HepG2 (cell line): ENCODE data around the gene EPPIN. TPM values are rescaled to one million over a fixed set of nuclear protein-coding genes. Genes with fewer than 3 reads are reported as not detected.

Experiments
- ATAC-seq: fragments of 200-7000 bp; cut with Tn5 transposase; 3 replicates; pipeline ENCODE4 v1.9.1; 2020; ENCODE audit warnings: mild to moderate bottlenecking, moderate library complexity
- BruUV-seq: library from RNA; stranded (reverse); fragments of 400-500 nt; replicated peaks from 2 replicates; lab custom pipeline; 2021; lab: Mats Ljungman, UMichigan
- CTCF ChIA-PET: fragments of 300-600 bp; formaldehyde crosslinking; extraction: SDS; loops from one replicate; lab custom pipeline; 2021; ENCODE audit warnings: low total read pairs, inconsistent platforms, low intra/inter-chr PET ratio; lab: Yijun Ruan, JAX
- POLR2A ChIA-PET: fragments of 350-600 bp; sonication (Branson Sonifier 250); formaldehyde crosslinking; loops from one replicate; lab custom pipeline; 2020; ENCODE audit warnings: antibody characterized with exemption, inconsistent platforms; lab: Yijun Ruan, JAX
- DNase-seq: peaks from one replicate; pipeline ENCODE4 v3.0.0-alpha.2; 2015; ENCODE audit warnings: low spot score
- FAIRE-seq: peaks from 3 replicates; lab custom pipeline; 2011; peaks lifted over from hg19 to GRCh38; lab: Jason Lieb, UNC
- H2AFZ ChIP-seq: one replicate; pipeline ENCODE4 v1.6.1; 2011; ENCODE audit warnings: low read length, inconsistent platforms
- H3K27ac ChIP-seq: fragments of 300-600 bp; 3 replicates; pipeline ENCODE4 v1.8.0; 2011; ENCODE audit warnings: mixed run types, mild to moderate bottlenecking, mixed read lengths, low read length, inconsistent platforms; ENCODE audit not compliant: insufficient read depth; ENCODE audit errors: extremely low read length
- H3K27me3 ChIP-seq, 2 experiments: fragments of 200-600 bp in 1 of 2; 2 replicates in 1 of 2; 3 replicates in 1 of 2; pipeline versions ENCODE4 v1.6.0 to v1.8.0; 2011; ENCODE audit warnings: low read length in 2 of 2, mild to moderate bottlenecking in 2 of 2, moderate library complexity in 2 of 2, inconsistent platforms in 1 of 2; ENCODE audit not compliant: insufficient read depth in 2 of 2, control insufficient read depth in 1 of 2
- H3K36me3 ChIP-seq, 2 experiments: fragments of 200-600 bp in 1 of 2; replicated peaks in 1 of 2; 2 replicates in 1 of 2; 3 replicates in 1 of 2; pipeline versions ENCODE4 v1.5.1 to v1.8.0; 2011; ENCODE audit warnings: low read length in 2 of 2, inconsistent platforms in 1 of 2; ENCODE audit not compliant: insufficient read depth in 2 of 2, control insufficient read depth in 1 of 2
- H3K4me1 ChIP-seq: 2 replicates; pipeline ENCODE4 v1.5.1; 2012; ENCODE audit warnings: low read length, inconsistent platforms; ENCODE audit not compliant: insufficient read depth
- H3K4me2 ChIP-seq: 2 replicates; pipeline ENCODE4 v1.6.0; 2011; ENCODE audit warnings: low read depth, low read length, inconsistent platforms
- H3K4me3 ChIP-seq, 3 experiments: fragments of 200-600 bp in 1 of 3; sonication (generic), shearing (Covaris generic) in 1 of 3; replicated peaks in 1 of 3; 2 replicates each; pipeline ENCODE4 v1.5.1; 2011 to 2016; ENCODE audit warnings: low read length in 3 of 3, inconsistent platforms in 2 of 3, low read depth in 2 of 3, mild to moderate bottlenecking in 2 of 3, control low read depth in 1 of 3, mixed read lengths in 1 of 3; ENCODE audit not compliant: insufficient read depth in 1 of 3
- H3K79me2 ChIP-seq: one replicate; pipeline ENCODE4 v1.6.1; 2011; ENCODE audit warnings: low read length, inconsistent platforms; ENCODE audit not compliant: insufficient read depth
- H3K9ac ChIP-seq: 2 replicates; pipeline ENCODE4 v1.6.0; 2011; ENCODE audit warnings: mild to moderate bottlenecking, low read depth, low read length, inconsistent platforms; ENCODE audit not compliant: insufficient read depth
- H3K9me3 ChIP-seq: 2 replicates; pipeline ENCODE4 v1.5.1; 2012; ENCODE audit warnings: mild to moderate bottlenecking, low read length
- H4K20me1 ChIP-seq: 2 replicates; pipeline ENCODE4 v1.6.0; 2011; ENCODE audit warnings: inconsistent platforms, mild to moderate bottlenecking, low read length, moderate library complexity; ENCODE audit not compliant: insufficient read depth
- HDAC1 ChIP-seq: sonication (generic); formaldehyde crosslinking; IDR thresholded peaks from 2 replicates; pipeline ENCODE4 v1.5.1; 2020; ENCODE audit warnings: mild to moderate bottlenecking, missing genetic modification reagents
- KLF6 ChIP-seq: IDR thresholded peaks from 2 replicates; pipeline ENCODE4 v1.8.0; 2016; ENCODE audit warnings: missing biosample characterization, missing genetic modification reagents
- MAFK ChIP-seq, 2 experiments: IDR thresholded peaks in 1 of 2; conservative IDR thresholded peaks in 1 of 2; 2 replicates each; pipeline ENCODE4 v1.6.1; 2011; ENCODE audit warnings: improper control_type of control experiment in 2 of 2, low read length in 2 of 2
- MED13 ChIP-seq: sonication (generic); formaldehyde crosslinking; IDR thresholded peaks from 2 replicates; pipeline ENCODE4 v1.5.0; 2020; ENCODE audit warnings: missing genetic modification reagents
- NR2F2 ChIP-seq: IDR thresholded peaks from 2 replicates; pipeline ENCODE4 v1.6.1; 2012; ENCODE audit warnings: low read depth, inconsistent platforms, borderline replicate concordance
- PAX8 ChIP-seq: sonication (generic); formaldehyde crosslinking; IDR thresholded peaks from 2 replicates; pipeline ENCODE4 v1.8.0; 2022; ENCODE audit warnings: mild to moderate bottlenecking, missing genetic modification reagents, borderline replicate concordance
- PRMT3 ChIP-seq: sonication (generic); formaldehyde crosslinking; IDR thresholded peaks from 2 replicates; pipeline ENCODE4 v1.8.1; 2022; ENCODE audit warnings: low read depth, mild to moderate bottlenecking, moderate library complexity, missing genetic modification reagents, borderline replicate concordance
- TAF1 ChIP-seq: sonication (generic); formaldehyde crosslinking; IDR thresholded peaks from 2 replicates; pipeline ENCODE4 v1.4.0; 2020; ENCODE audit warnings: missing genetic modification reagents
- TBX3 ChIP-seq: fragments of 450-650 bp; IDR thresholded peaks from 2 replicates; pipeline ENCODE4 v1.6.1; 2017; ENCODE audit warnings: antibody characterized with exemption, mild to moderate bottlenecking, inconsistent platforms, borderline replicate concordance
- YEATS2 ChIP-seq: sonication (generic); formaldehyde crosslinking; IDR thresholded peaks from 2 replicates; pipeline ENCODE4 v1.4.0; 2020; ENCODE audit warnings: missing genetic modification reagents, borderline replicate concordance
- ZNF225 ChIP-seq: sonication (generic); formaldehyde crosslinking; IDR thresholded peaks from 2 replicates; pipeline ENCODE4 v1.4.0; 2020; ENCODE audit warnings: mild to moderate bottlenecking, missing genetic modification reagents
- ZNF335 ChIP-seq: sonication (generic); formaldehyde crosslinking; IDR thresholded peaks from 2 replicates; pipeline ENCODE4 v1.4.0; 2020; ENCODE audit warnings: missing genetic modification reagents
- ZNF670 ChIP-seq: sonication (generic); formaldehyde crosslinking; IDR thresholded peaks from 2 replicates; pipeline ENCODE4 v1.8.0; 2022; ENCODE audit warnings: mild to moderate bottlenecking, missing genetic modification reagents, borderline replicate concordance
- ZNF768 ChIP-seq: sonication (generic); formaldehyde crosslinking; IDR thresholded peaks from 2 replicates; pipeline ENCODE4 v1.4.0; 2020; ENCODE audit warnings: missing genetic modification reagents
- WGBS: methylation state at CpG from one replicate; pipeline ENCODE4 v1.1.6; 2017; ENCODE audit warnings: low lambda C conversion rate; 5-methylcytosine and 5-hydroxymethylcytosine counted together
- in situ Hi-C: cut with HindIII; loops from 2 replicates; pipeline ENCODE4 v1.10.0; 2017; ENCODE audit warnings: low pct_unique_long_range_greater_than_20kb; ENCODE audit not compliant: extremely low pct_ligation_motif_present
- intact Hi-C: fragments of 100-400 bp; cut with micrococcal nuclease; formaldehyde crosslinking; loops from one replicate; pipeline ENCODE4 v1.10.0; 2022; ENCODE audit not compliant: unreplicated experiment
- polyA plus RNA-seq, 8 experiments: library from polyadenylated mRNA; depleted of rRNA in 3 of 8; stranded (reverse) in 7 of 8; unstranded in 1 of 8; fragments of >200 nt; fragmentation: Illumina TruSeq in 4 of 8; extraction: Trizol in 4 of 8; gene quantifications; 2 replicates each; pipeline versions ENCODE4 v1.2.1 to v1.2.3, GENCODE V29; 2011 to 2016; ENCODE audit warnings: low read depth in 4 of 8, missing spikeins in 1 of 8, mixed read lengths in 1 of 8; ENCODE audit not compliant: insufficient read depth in 1 of 8
- total RNA-seq, 5 experiments: library from RNA; depleted of rRNA; stranded (reverse); fragments of >200 nt; fragmentation: Illumina TruSeq; extraction: Trizol; gene quantifications; 2 replicates each; pipeline ENCODE4 v1.2.3, GENCODE V29; 2016; ENCODE audit warnings: low read depth in 1 of 5
- TF ChIP-seq, protein P1 (sequence below), 2 experiments: IDR thresholded peaks; 2 replicates each; pipeline ENCODE4 v1.6.1; 2011 to 2012; ENCODE audit warnings: low read length in 2 of 2, borderline replicate concordance in 1 of 2, low read depth in 1 of 2, mild to moderate bottlenecking in 1 of 2, moderate library complexity in 1 of 2
- TF ChIP-seq, protein P2 (sequence below): sonication (generic); formaldehyde crosslinking; conservative IDR thresholded peaks from 2 replicates; pipeline ENCODE4 v1.8.0; 2022; ENCODE audit warnings: mild to moderate bottlenecking, moderate library complexity, missing genetic modification reagents
- TF ChIP-seq, protein P3 (sequence below): sonication (generic); formaldehyde crosslinking; IDR thresholded peaks from 2 replicates; pipeline ENCODE4 v1.4.0; 2020; ENCODE audit warnings: mild to moderate bottlenecking, low read depth, missing genetic modification reagents
- TF ChIP-seq, protein P4 (sequence below): IDR thresholded peaks from 2 replicates; pipeline ENCODE4 v1.6.1; 2018; ENCODE audit warnings: missing genetic modification reagents

EPPIN gene
- total and polyA plus RNA-seq, 2 of the 13 experiments (the other 11 are each of a cell fraction or from before 2014, with no cell fraction given) = not detected

DNA sequence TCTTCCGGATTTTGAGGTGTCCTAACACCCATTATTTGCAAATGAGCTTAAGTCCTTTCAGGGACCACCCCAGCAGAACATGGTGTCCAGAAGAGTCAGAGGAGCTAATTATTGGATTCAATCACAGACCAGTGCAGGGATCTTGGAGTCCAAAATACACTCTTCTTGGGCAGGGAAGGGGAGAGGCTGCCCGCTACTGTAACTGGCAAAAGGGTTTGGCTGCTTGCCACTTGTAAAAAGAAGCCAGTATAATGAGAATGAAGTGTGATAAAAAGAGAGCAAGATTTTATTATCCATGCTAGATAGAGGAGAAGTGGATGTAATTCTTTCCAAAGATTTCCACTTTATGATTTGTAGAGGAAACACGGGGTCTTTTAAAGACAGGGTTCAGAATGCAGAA, 51.0 kb downstream of the EPPIN start:
- Histone ChIP-seq H3K9me3 (no peaks in the 10 kb centered on the region), H3K4me1 (0 out of 2 replicates have a peak, but pooled peaks cover 5% of the 10 kb centered on the region), H3K9ac (no peak overlapping the region), H3K4me2 (no peak overlapping the region), H2AFZ (no peak overlapping the region), H3K79me2 (no peaks in the 10 kb centered on the region), H3K27me3 (peaks cover 2 to 3% of the 10 kb centered on the region in 2 experiments; a peak in 4 of 5 replicates), H3K4me3 (no peak overlapping the region), H3K36me3 (no peaks in the 10 kb centered on the region), H3K27ac (no peak overlapping the region), H4K20me1 (no peaks in the 10 kb centered on the region)
- in situ Hi-C loops (no loop called here), intact Hi-C loops (no loop called here)
- POLR2A ChIA-PET = no interaction called here
- FAIRE-seq = no peak
- no peak for ATAC-seq
- no peak for DNase-seq
- 2% methylated on average over 3 of the region's 3 CpGs for WGBS
- CTCF ChIA-PET = no interaction called here
- BruUV-seq = no TSS peak
- TF ChIP-seq, protein P1, sequence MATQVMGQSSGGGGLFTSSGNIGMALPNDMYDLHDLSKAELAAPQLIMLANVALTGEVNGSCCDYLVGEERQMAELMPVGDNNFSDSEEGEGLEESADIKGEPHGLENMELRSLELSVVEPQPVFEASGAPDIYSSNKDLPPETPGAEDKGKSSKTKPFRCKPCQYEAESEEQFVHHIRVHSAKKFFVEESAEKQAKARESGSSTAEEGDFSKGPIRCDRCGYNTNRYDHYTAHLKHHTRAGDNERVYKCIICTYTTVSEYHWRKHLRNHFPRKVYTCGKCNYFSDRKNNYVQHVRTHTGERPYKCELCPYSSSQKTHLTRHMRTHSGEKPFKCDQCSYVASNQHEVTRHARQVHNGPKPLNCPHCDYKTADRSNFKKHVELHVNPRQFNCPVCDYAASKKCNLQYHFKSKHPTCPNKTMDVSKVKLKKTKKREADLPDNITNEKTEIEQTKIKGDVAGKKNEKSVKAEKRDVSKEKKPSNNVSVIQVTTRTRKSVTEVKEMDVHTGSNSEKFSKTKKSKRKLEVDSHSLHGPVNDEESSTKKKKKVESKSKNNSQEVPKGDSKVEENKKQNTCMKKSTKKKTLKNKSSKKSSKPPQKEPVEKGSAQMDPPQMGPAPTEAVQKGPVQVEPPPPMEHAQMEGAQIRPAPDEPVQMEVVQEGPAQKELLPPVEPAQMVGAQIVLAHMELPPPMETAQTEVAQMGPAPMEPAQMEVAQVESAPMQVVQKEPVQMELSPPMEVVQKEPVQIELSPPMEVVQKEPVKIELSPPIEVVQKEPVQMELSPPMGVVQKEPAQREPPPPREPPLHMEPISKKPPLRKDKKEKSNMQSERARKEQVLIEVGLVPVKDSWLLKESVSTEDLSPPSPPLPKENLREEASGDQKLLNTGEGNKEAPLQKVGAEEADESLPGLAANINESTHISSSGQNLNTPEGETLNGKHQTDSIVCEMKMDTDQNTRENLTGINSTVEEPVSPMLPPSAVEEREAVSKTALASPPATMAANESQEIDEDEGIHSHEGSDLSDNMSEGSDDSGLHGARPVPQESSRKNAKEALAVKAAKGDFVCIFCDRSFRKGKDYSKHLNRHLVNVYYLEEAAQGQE (IDR thresholded peaks at IDR 0.05; ENCODE audit: borderline replicate concordance in 1 of 2, low read depth in 1 of 2, low read length in 2 of 2) = no peak
- TF ChIP-seq ZNF225 (no peak), YEATS2 (CRISPR knock-in tag) (no peak), ZNF768 (CRISPR knock-in tag) (no peak), HDAC1 (CRISPR knock-in tag) (no peak), ZNF670 (CRISPR knock-in tag) (no peak), ZNF335 (CRISPR knock-in tag) (no peak), TBX3 (no peak), NR2F2 (no peak), TAF1 (no peak), MAFK (conservative IDR thresholded peaks at IDR 0.05 in 1 of 2, IDR thresholded peaks at IDR 0.05 in 1 of 2; ENCODE audit: low read length in 2 of 2) (no peak), KLF6 (CRISPR knock-in tag) (no peak), PAX8 (CRISPR knock-in tag) (no peak), PRMT3 (no peak), MED13 (CRISPR knock-in tag) (no peak)
- TF ChIP-seq, protein P2, sequence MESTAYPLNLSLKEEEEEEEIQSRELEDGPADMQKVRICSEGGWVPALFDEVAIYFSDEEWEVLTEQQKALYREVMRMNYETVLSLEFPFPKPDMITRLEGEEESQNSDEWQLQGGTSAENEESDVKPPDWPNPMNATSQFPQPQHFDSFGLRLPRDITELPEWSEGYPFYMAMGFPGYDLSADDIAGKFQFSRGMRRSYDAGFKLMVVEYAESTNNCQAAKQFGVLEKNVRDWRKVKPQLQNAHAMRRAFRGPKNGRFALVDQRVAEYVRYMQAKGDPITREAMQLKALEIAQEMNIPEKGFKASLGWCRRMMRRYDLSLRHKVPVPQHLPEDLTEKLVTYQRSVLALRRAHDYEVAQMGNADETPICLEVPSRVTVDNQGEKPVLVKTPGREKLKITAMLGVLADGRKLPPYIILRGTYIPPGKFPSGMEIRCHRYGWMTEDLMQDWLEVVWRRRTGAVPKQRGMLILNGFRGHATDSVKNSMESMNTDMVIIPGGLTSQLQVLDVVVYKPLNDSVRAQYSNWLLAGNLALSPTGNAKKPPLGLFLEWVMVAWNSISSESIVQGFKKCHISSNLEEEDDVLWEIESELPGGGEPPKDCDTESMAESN (CRISPR knock-in tag) = no peak
- TF ChIP-seq, protein P3, sequence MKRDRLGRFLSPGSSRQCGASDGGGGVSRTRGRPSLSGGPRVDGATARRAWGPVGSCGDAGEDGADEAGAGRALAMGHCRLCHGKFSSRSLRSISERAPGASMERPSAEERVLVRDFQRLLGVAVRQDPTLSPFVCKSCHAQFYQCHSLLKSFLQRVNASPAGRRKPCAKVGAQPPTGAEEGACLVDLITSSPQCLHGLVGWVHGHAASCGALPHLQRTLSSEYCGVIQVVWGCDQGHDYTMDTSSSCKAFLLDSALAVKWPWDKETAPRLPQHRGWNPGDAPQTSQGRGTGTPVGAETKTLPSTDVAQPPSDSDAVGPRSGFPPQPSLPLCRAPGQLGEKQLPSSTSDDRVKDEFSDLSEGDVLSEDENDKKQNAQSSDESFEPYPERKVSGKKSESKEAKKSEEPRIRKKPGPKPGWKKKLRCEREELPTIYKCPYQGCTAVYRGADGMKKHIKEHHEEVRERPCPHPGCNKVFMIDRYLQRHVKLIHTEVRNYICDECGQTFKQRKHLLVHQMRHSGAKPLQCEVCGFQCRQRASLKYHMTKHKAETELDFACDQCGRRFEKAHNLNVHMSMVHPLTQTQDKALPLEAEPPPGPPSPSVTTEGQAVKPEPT (CRISPR knock-in tag) = no peak
- TF ChIP-seq, protein P4, sequence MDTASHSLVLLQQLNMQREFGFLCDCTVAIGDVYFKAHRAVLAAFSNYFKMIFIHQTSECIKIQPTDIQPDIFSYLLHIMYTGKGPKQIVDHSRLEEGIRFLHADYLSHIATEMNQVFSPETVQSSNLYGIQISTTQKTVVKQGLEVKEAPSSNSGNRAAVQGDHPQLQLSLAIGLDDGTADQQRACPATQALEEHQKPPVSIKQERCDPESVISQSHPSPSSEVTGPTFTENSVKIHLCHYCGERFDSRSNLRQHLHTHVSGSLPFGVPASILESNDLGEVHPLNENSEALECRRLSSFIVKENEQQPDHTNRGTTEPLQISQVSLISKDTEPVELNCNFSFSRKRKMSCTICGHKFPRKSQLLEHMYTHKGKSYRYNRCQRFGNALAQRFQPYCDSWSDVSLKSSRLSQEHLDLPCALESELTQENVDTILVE (CRISPR knock-in tag) = no peak
